Endothelial cell of umbilical vein (primary cell): ENCODE results near the gene AFF4. TPM values are rescaled to one million over a fixed set of nuclear protein-coding genes. Genes with fewer than 3 reads are reported as not detected.

Experiments
- BruUV-seq: library from RNA; stranded (reverse); fragments of 400-500 nt; replicated peaks from 2 replicates; lab custom pipeline; 2021; lab: Mats Ljungman, UMichigan
- CTCF ChIA-PET: fragments of 300-600, 350-600 bp; sonication (Branson Sonifier 250); formaldehyde crosslinking; loops from one replicate; lab custom pipeline; 2021; ENCODE audit warnings: antibody characterized with exemption, inconsistent platforms; lab: Charles Lee
- POLR2A ChIA-PET: fragments of 300-600, 350-600 bp; sonication (Branson Sonifier 250); formaldehyde crosslinking; loops from one replicate; lab custom pipeline; 2021; ENCODE audit warnings: antibody characterized with exemption, inconsistent platforms; lab: Charles Lee
- DNase-seq: peaks from one replicate; pipeline ENCODE4 v3.0.0-alpha.2; 2011; ENCODE audit warnings: low read depth, low spot score
- FAIRE-seq: peaks from 2 replicates; lab custom pipeline; 2011; peaks lifted over from hg19 to GRCh38; lab: Jason Lieb, UNC
- H2AFZ ChIP-seq: 2 replicates; pipeline ENCODE4 v1.6.0; 2012; ENCODE audit warnings: low read depth, low read length, control low read depth, inconsistent platforms
- H3K27ac ChIP-seq: 2 replicates; pipeline ENCODE4 v1.5.1; 2011; ENCODE audit warnings: low read depth, mild to moderate bottlenecking, control low read depth, low read length, moderate library complexity; ENCODE audit not compliant: insufficient read depth
- H3K27me3 ChIP-seq, 2 experiments: 2 replicates each; pipeline versions ENCODE4 v1.6.0 to v1.6.1; 2011; ENCODE audit warnings: low read length in 2 of 2, mixed read lengths in 1 of 2; ENCODE audit not compliant: control insufficient read depth in 2 of 2, insufficient read depth in 2 of 2
- H3K36me3 ChIP-seq, 2 experiments: 2 replicates in 1 of 2; 3 replicates in 1 of 2; pipeline ENCODE4 v1.5.1; 2011; ENCODE audit warnings: low read length in 2 of 2, mild to moderate bottlenecking in 1 of 2, moderate library complexity in 1 of 2; ENCODE audit not compliant: control insufficient read depth in 2 of 2, insufficient read depth in 2 of 2; ENCODE audit errors: extremely low read depth in 1 of 2
- H3K4me1 ChIP-seq: 3 replicates; pipeline ENCODE4 v1.5.1; 2011; ENCODE audit warnings: mild to moderate bottlenecking, low read length; ENCODE audit not compliant: control insufficient read depth, insufficient read depth; ENCODE audit errors: extremely low read depth
- H3K4me2 ChIP-seq: 2 replicates; pipeline ENCODE4 v1.6.1; 2011; ENCODE audit warnings: low read length, control low read depth, mixed read lengths; ENCODE audit not compliant: insufficient read depth
- H3K4me3 ChIP-seq, 3 experiments: fragments of 200-600 bp in 1 of 3; sonication (generic), shearing (Covaris generic) in 1 of 3; replicated peaks in 1 of 3; 2 replicates each; pipeline ENCODE4 v1.5.1; 2011 to 2016; ENCODE audit warnings: control low read depth in 3 of 3, low read length in 3 of 3, mild to moderate bottlenecking in 2 of 3, inconsistent platforms in 1 of 3, low read depth in 1 of 3, moderate library complexity in 1 of 3; ENCODE audit not compliant: insufficient read depth in 1 of 3
- H3K79me2 ChIP-seq: 2 replicates; pipeline ENCODE4 v1.6.0; 2012; ENCODE audit warnings: low read length, inconsistent platforms; ENCODE audit not compliant: control insufficient read depth, insufficient read depth
- H3K9ac ChIP-seq: replicated peaks from 2 replicates; pipeline ENCODE3; 2011; ENCODE audit warnings: low read length, control low read depth; ENCODE audit not compliant: insufficient read depth; ENCODE audit errors: extremely low read depth
- H3K9me1 ChIP-seq: replicated peaks from 3 replicates; pipeline ENCODE4 v1.6.0; 2011; ENCODE audit warnings: mild to moderate bottlenecking, low read length; ENCODE audit not compliant: control insufficient read depth, insufficient read depth; ENCODE audit errors: extremely low read depth
- H3K9me3 ChIP-seq: replicated peaks from 2 replicates; pipeline ENCODE4 v1.5.1; 2012; ENCODE audit warnings: low read length, inconsistent platforms; ENCODE audit not compliant: control insufficient read depth, insufficient read depth
- H4K20me1 ChIP-seq: replicated peaks from 2 replicates; pipeline ENCODE3; 2011; ENCODE audit warnings: mild to moderate bottlenecking, low read length; ENCODE audit not compliant: control insufficient read depth, insufficient read depth; ENCODE audit errors: extremely low read depth
- EZH2 ChIP-seq: IDR thresholded peaks from 2 replicates; pipeline ENCODE4 v1.6.1; 2012; ENCODE audit warnings: borderline replicate concordance, low read depth, mild to moderate bottlenecking, moderate library complexity, low read length, inconsistent platforms; ENCODE audit not compliant: severe bottlenecking
- FOS ChIP-seq: IDR thresholded peaks from 2 replicates; pipeline ENCODE4 v1.6.1; 2011; ENCODE audit warnings: mild to moderate bottlenecking, low read length, moderate library complexity, borderline replicate concordance; ENCODE audit not compliant: insufficient read depth
- GATA2 ChIP-seq: IDR thresholded peaks from 2 replicates; pipeline ENCODE4 v1.7.0; 2011; ENCODE audit warnings: low read depth, mild to moderate bottlenecking, moderate library complexity, mixed read lengths, low read length; ENCODE audit not compliant: insufficient read length, insufficient read depth
- JUN ChIP-seq: IDR thresholded peaks from 2 replicates; pipeline ENCODE4 v1.6.1; 2011; ENCODE audit warnings: borderline replicate concordance, low read depth; ENCODE audit not compliant: insufficient read length, insufficient read depth
- MYC ChIP-seq: IDR thresholded peaks from one replicate; pipeline ENCODE4 v1.6.1; 2011; ENCODE audit warnings: mild to moderate bottlenecking, low read depth, low read length
- POLR2AphosphoS5 ChIP-seq: IDR thresholded peaks from 2 replicates; pipeline ENCODE4 v1.6.1; 2012; ENCODE audit warnings: low read depth, mild to moderate bottlenecking, control low read depth, low read length, moderate library complexity; ENCODE audit not compliant: insufficient read depth
- dilution Hi-C: fragments of 300-500 bp; cut with MboI; formaldehyde crosslinking; loops from one replicate; pipeline ENCODE4 v1.15.0; 2019; ENCODE audit warnings: low sequenced_read_pairs; ENCODE audit not compliant: extremely low pct_ligation_motif_present
- intact Hi-C: fragments of 100-400 bp; cut with micrococcal nuclease; formaldehyde crosslinking; loops from one replicate; pipeline ENCODE4 v1.10.0; 2022
- polyA plus RNA-seq, 4 experiments: library from polyadenylated mRNA; depleted of rRNA in 3 of 4; stranded (reverse) in 3 of 4; unstranded in 1 of 4; fragments of >200 nt; gene quantifications; 2 replicates each; pipeline versions ENCODE4 v1.2.1 to v1.2.3, GENCODE V29; 2011 to 2012; ENCODE audit warnings: missing spikeins in 1 of 4
- total RNA-seq: library from RNA; stranded (reverse); gene quantifications from 2 replicates; pipeline ENCODE4 v1.2.3, GENCODE V29; 2021
- TF ChIP-seq, protein P1 (sequence below): IDR thresholded peaks from 2 replicates; pipeline ENCODE4 v1.6.1; 2011; ENCODE audit not compliant: insufficient read depth, insufficient read length
- TF ChIP-seq, protein P2 (sequence below), 2 donors: IDR thresholded peaks; 1 replicate in 1 of 2; 2 replicates in 1 of 2; pipeline ENCODE4 v1.5.1; 2011; ENCODE audit warnings: low read length in 2 of 2, mild to moderate bottlenecking in 2 of 2, moderate library complexity in 2 of 2, control low read depth in 1 of 2, inconsistent platforms in 1 of 2, low read depth in 1 of 2; ENCODE audit not compliant: insufficient read depth in 1 of 2; ENCODE audit errors: extremely low read depth in 1 of 2

The AFF4 gene
- total and polyA plus RNA-seq, 2 donors (not counting 3 experiments of a cell fraction or from before 2014, with no cell fraction given), result 27.0 to 88.3 TPM

DNA sequence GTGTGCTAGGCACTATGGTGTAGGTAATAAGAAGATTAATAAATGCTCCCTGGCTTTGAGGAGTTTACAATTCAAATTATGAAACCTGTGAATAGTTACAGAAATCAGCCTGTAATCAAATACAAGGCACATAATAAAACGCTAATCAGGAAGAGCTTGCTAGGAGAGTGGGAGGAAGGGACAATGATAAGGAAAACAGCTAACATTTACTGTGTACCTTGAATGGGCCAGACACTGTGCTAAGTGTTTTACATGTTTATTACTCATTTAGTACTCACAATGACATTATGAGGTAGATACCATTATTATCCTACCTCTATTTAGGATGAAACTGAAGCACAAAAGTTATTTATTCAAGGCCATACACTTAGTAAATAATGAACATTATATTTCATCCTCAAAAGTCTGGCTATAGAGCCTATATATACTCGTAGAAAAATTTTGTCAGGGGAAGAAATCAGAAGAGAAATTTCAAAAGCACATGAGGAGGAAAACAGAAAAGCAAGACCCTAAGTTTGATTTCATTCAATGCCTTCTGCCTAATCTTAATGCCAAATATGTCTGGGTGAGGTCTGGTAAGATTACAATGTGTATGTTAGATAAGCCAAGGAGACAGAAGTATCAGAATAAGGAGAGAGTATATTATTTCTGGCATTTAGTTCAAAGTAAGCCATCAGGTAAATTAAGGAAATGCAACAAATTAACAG, 35.9 kb downstream of the AFF4 start:
- ChIA-PET CTCF (no interaction called here), POLR2A (no interaction called here)
- intact Hi-C loops, result no loop called here
- BruUV-seq, result no TSS peak
- Histone ChIP-seq H3K9me3 (no peaks in the 10 kb centered on the region), H3K36me3 (peaks cover 16 to 37% of the 10 kb centered on the region in 2 experiments), H3K4me3 (no peak overlapping the region), H3K79me2 (peaks cover 67% of the 10 kb centered on the region), H3K27me3 (no peaks in the 10 kb centered on the region), H3K4me2 (no peak overlapping the region), H2AFZ (no peak overlapping the region), H4K20me1 (peaks cover 7% of the 10 kb centered on the region), H3K4me1 (no peaks in the 10 kb centered on the region), H3K27ac (no peak overlapping the region), H3K9me1 (no peaks in the 10 kb centered on the region), H3K9ac (no peak overlapping the region)
- TF ChIP-seq, protein P1, sequence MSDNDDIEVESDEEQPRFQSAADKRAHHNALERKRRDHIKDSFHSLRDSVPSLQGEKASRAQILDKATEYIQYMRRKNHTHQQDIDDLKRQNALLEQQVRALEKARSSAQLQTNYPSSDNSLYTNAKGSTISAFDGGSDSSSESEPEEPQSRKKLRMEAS, result no peak
- TF ChIP-seq FOS, result no peak
- no peak for TF ChIP-seq JUN
- no peak for DNase-seq
- dilution Hi-C loops, result no loop called here
- FAIRE-seq, result no peak

- Histone ChIP-seq H3K4me2 (no peak overlapping the region), H3K27ac (no peak overlapping the region), H3K79me2 (peaks cover 66% of the 10 kb centered on the region), H3K9ac (no peak overlapping the region), H3K36me3 (peaks cover 23 to 30% of the 10 kb centered on the region in 2 experiments), H3K4me3 (no peak overlapping the region), H4K20me1 (peaks cover 7% of the 10 kb centered on the region), H3K9me1 (no peaks in the 10 kb centered on the region), H3K27me3 (no peaks in the 10 kb centered on the region), H3K4me1 (no peaks in the 10 kb centered on the region), H2AFZ (no peak overlapping the region), H3K9me3 (no peaks in the 10 kb centered on the region)
- dilution Hi-C loops (no loop called here), intact Hi-C loops (no loop called here)
- ChIA-PET POLR2A (interaction anchor here (0.6 to 0.7 kb wide), 2 partner anchors 32 to 78 kb away, joined by 3 to 5 read pairs; no protein-coding TSS in a partner anchor), CTCF (no interaction called here)
- no peak for DNase-seq
- TF ChIP-seq, protein P1, result no peak
- TF ChIP-seq, protein P2, sequence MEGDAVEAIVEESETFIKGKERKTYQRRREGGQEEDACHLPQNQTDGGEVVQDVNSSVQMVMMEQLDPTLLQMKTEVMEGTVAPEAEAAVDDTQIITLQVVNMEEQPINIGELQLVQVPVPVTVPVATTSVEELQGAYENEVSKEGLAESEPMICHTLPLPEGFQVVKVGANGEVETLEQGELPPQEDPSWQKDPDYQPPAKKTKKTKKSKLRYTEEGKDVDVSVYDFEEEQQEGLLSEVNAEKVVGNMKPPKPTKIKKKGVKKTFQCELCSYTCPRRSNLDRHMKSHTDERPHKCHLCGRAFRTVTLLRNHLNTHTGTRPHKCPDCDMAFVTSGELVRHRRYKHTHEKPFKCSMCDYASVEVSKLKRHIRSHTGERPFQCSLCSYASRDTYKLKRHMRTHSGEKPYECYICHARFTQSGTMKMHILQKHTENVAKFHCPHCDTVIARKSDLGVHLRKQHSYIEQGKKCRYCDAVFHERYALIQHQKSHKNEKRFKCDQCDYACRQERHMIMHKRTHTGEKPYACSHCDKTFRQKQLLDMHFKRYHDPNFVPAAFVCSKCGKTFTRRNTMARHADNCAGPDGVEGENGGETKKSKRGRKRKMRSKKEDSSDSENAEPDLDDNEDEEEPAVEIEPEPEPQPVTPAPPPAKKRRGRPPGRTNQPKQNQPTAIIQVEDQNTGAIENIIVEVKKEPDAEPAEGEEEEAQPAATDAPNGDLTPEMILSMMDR (IDR thresholded peaks at IDR 0.05; ENCODE audit: extremely low read depth in 1 of 2, insufficient read depth in 1 of 2, low read depth in 1 of 2, low read length in 2 of 2), result no peak
- TF ChIP-seq POLR2AphosphoS5, result no peak
- no peak for TF ChIP-seq EZH2
- no peak for TF ChIP-seq GATA2
- no peak for TF ChIP-seq MYC
- no TSS peak for BruUV-seq
- FAIRE-seq, result no peak
Measured at GRCh38 chr5:132926437-132926836, 37.0 kb downstream of the AFF4 start.
